ENCODE data around the gene CCN5.
"Not testable (repeated sequence)": the region's sequence is repeated elsewhere in the genome, so short reads cannot be mapped to it uniquely, and the experiment has no call there.

The CCN5 gene

DNA sequence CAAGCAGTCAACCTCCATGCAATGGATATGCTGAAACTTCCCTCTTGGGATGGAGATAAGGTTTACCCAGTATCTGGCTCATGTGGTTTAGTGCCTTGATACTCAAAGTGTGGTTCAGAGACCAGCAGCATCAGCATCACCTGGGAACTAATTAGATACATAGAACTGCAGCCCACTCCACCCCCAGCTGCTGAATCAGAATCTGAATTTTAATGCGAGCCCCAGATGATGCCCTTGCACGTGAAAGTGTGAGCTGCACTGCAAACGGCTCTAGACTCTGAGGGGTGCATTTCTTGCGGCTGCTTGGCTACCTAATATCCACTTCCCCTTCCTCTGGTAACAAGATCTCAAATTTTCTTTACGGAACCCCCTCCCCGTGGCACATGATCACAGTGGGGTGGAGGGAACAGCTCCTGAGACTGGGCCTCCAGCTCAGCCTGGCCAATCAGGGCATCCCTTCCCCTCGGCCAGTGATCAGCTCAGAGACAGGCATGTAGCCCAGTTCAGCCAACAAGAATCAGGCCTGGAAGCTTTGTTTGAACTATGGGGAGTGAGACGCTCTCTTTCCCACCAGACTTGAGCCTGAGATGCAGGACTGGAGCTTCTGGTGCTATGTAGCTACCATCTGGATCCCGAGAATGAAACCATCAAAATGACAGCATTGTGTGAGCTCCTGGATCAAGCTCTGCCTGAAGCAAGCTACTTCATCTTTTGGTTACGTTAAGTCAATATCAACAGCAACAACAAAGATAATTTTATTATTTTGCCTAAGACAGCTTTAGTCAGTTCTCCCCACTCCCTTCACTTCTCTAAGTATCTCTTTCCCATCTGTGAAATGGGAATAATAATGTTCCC is 43.3 kb downstream of the CCN5 start:
- no peak for DNase-seq (ENCODE audit: low spot score)

DNA sequence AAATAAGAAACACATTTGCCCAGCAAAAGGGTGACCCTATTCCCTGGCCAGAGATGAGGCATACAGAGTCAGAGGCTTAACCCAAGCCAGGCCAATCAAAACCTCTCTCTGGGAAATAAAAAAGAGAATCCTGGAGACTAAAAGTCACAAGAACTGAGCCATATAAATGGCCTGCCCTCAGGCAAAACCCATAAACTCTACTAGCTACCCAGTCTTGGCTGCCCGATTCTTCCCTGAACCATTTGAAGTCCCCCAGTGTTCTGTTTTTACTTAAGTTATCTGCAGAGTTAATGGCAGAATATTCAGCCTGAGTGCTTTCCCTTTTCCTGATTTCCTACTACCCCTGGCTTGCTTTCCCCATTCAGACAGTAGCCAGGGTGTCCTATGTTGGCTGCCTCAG is 44.4 kb downstream of the CCN5 start:
- DNase-seq (ENCODE audit: low spot score): no peak

DNA sequence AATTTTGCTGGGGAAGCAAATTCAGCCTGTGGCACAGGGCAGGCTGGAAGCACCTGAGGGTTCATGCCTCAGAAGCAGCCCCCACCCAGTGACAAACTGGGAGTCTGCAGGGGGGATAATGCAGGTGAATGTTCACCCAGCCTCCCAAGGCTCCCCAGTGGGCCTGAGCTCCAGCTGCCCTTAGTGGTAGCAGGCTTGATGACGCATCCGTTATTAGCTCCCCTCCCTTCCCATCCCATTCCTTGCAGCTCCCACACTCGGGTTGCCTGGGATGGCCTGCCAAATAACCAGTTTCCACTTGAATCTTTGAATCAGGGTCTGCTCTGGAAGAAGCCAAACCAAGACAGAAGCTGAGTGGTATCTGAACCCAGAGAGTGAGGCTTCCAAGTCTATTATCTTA is 46.3 kb downstream of the CCN5 start:
- no peak for DNase-seq (ENCODE audit: low spot score)

DNA sequence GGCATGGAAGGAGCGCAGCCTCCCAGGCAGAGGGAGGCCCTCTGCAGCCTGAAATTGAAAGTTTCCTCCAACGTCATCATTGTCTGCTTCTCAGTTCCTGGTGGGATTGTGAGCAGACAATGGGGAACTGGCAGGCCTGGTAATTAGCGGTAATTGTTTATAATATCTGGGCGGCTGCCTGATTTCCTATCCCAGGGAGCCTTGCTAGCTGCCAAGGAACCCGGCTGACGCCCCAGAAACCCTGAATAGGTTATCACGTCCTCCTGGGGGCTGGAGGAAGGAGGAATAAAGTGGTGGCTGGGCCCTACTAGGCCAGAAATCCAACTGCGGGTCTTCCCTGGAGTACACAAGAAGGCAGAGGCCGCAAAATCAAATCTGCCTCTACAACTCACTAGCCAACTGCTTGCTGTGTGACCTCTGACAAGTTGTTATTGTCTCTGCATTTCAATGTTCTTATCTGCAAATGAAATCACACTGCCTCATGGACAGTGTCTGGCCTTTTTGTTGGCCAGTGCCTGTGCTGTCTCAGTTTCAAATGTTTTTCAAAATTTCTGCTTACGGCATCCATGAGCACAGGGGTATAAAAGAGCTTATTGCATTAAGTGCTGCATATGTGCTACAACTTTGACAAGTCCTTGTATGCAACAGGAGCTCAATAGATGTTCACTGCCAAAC is 47.4 kb downstream of the CCN5 start:
- no peak for DNase-seq (ENCODE audit: low spot score)

DNA sequence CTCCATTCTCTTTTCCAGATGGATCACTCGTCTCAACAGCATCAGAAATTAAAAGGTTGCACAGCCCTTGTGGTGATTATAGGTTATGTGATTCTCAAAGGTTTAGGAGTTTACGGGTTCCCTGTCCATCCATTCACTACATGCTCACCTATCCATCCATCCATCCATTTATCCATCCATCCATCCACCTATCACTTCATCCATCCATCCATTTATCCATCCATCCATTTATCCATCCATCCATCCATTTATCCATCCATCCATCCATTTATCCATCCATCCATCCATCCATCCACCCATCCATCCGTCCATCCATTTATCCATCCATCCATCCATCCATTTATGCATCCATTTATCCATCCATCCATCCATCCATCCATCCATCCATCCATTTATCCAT is 48.6 kb downstream of the CCN5 start:
- DNase-seq (ENCODE audit: low spot score): not testable (repeated sequence)

GRCh38 chr20:44765091-44765490 is 49.9 kb downstream of the CCN5 start:
- DNase-seq (ENCODE audit: low spot score): no peak

DNA sequence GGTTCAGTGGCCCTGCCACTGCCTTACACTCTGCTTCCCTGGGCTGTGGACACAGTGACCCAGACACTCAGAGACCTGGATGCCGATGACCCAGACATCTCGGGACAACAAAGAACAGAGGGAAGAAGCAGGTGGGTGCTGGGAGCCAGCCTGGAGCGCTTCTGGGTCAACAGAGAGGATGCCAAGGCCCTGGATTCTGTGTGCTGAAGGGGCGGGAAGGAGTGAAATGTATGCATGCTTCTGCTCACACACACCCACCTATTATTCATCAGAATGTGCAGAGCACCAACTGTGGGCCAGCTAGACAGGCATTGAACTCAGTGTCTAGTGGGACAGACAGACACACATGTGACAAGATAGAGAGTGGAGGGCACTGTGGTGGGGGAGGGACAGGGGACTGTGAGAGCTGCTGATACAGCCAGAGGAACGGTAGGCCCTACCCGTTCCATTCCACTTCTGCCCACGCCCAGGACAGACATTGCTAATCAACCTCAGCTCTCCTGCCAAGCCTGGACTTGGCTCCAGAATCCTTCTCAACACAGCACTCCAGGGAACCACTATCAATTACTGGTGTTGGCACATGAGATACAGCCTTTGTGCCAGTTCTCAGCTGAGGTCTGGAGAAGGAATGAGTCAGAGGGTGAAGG is 50.7 kb downstream of the CCN5 start:
- DNase-seq (ENCODE audit: low spot score): no peak

DNA sequence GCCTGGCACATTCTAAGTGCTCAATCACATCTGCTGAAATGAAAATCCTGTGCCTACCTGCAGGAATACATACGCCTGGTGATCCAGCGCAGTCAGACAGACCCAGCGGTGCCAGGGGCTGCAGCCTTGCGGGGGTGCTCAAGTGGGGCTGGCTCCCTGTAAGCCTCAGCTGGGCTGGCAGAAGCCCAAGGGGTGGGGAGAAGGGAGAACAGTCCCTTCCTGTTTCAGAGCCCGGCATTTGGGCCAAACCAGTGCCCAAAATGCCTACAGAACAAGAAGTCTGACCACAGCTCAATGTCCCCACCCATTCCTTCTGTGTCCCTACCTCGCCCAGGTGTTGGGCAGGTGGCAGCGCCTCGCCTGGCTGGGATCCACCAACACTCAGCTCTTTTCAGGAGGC is 53.1 kb downstream of the CCN5 start:
- no peak for DNase-seq (ENCODE audit: low spot score)

GRCh38 chr20:44768854-44769480 is 53.8 kb downstream of the CCN5 start:
- DNase-seq (ENCODE audit: low spot score): peak; percentile 27

- DNase-seq (ENCODE audit: low spot score): no peak
Measured at GRCh38 chr20:44769481-44769863, 54.3 kb downstream of the CCN5 start.

GRCh38 chr20:44770484-44771171 is 55.5 kb downstream of the CCN5 start:
- no peak for DNase-seq (ENCODE audit: low spot score)

GRCh38 chr20:44771172-44771535 is 56.0 kb downstream of the CCN5 start:
- DNase-seq (ENCODE audit: low spot score): no peak

- no peak for DNase-seq (ENCODE audit: low spot score)
Measured at GRCh38 chr20:44772636-44773035, 57.5 kb downstream of the CCN5 start.

DNA sequence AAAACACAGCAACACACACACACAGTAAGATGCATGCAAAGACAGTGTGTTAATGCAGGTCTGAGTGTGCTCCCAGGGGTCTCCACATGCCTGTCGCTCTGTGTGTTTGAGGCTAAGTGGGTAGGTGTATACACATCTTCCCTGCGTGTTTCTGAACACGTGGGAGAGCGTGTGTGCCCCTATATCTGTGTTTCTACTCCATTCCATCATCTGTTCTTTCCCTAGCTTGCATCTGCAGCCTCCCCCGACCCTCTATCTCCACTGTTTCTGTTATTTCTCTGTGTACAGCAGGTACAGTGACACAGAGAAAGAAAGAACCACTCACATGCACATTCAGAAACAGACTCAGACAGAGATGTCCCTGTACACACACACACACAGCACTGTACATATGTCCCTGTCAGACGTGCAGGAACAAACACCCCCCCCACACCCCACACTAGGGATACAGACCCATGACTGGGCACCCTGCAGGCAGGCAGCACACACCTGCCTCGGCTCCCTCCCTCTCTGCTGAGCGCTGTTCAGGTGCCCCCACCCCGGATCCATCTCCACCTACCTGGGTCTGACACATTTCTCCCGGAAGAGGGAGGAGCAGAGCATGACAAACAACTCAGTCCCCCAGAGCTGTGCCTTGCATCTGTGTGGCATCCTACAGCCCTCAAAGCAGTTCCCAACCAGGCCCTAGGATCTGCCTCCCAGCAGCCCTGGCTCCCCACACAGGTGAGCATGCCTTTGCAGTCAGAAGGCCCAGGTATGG is 58.1 kb downstream of the CCN5 start:
- DNase-seq (ENCODE audit: low spot score): no peak

DNA sequence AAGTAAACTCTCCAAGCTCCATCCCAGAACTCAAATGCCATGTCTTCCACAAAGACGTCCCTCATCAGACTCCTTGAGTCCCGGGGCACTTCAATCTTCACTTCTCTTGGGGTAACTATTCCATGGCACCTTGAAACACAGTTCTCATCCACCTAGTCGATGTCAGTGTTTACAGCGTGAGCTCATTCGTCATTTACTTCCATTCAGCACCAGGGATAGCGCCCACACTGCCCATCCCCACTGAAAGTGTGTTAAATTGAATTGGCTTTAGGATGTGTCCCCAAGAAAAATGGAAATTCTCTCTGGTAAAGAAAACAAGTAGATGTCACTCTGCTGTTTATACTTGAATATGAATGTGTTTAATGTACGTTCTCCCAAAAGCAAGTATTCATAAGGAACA is 61.8 kb downstream of the CCN5 start:
- no peak for DNase-seq (ENCODE audit: low spot score)

All from germinal center (tissue), 1 donor.